Spleen (tissue), 11 donors: ENCODE data around the gene SUCLG2. TPM values are rescaled to one million over a fixed set of nuclear protein-coding genes. Genes with fewer than 3 reads are reported as not detected.

ENCODE experiments used
- DNase-seq: peaks from one replicate; pipeline ENCODE4 v3.0.0-alpha.2; 2020
- H3K27ac ChIP-seq, 8 donors: fragments of 200-600 bp; sonication (generic) in 7 of 8; 1 replicate in 4 of 8; 2 replicates in 4 of 8; pipeline versions ENCODE4 v1.5.0 to v1.8.0; 2016 to 2021; ENCODE audit warnings: inconsistent platforms in 4 of 8, mild to moderate bottlenecking in 4 of 8, moderate library complexity in 1 of 8
- H3K27me3 ChIP-seq, 7 donors: fragments of 200-600 bp; sonication (generic) in 6 of 7; replicated peaks in 1 of 7; 1 replicate in 4 of 7; 2 replicates in 3 of 7; pipeline versions ENCODE4 v1.5.0 to v1.8.0; 2016 to 2021; ENCODE audit warnings: inconsistent platforms in 3 of 7, mild to moderate bottlenecking in 1 of 7
- H3K36me3 ChIP-seq, 6 donors: fragments of 200-600 bp; sonication (generic) in 5 of 6; 1 replicate in 4 of 6; 2 replicates in 2 of 6; pipeline versions ENCODE4 v1.5.0 to v1.8.0; 2016 to 2021; ENCODE audit warnings: inconsistent platforms in 2 of 6
- H3K4me1 ChIP-seq, 6 donors: fragments of 200-600 bp; sonication (generic) in 5 of 6; 1 replicate in 3 of 6; 2 replicates in 3 of 6; pipeline versions ENCODE4 v1.5.0 to v1.8.0; 2016 to 2021; ENCODE audit warnings: inconsistent platforms in 3 of 6
- H3K4me3 ChIP-seq, 8 donors: fragments of 200-600 bp; sonication (generic) in 7 of 8; 1 replicate in 4 of 8; 2 replicates in 4 of 8; pipeline versions ENCODE4 v1.5.0 to v1.8.0; 2016 to 2021; ENCODE audit warnings: inconsistent platforms in 4 of 8, mild to moderate bottlenecking in 4 of 8, moderate library complexity in 2 of 8
- H3K9me3 ChIP-seq, 8 donors: fragments of 200-600 bp; sonication (generic) in 7 of 8; 1 replicate in 4 of 8; 2 replicates in 4 of 8; pipeline versions ENCODE4 v1.5.0 to v1.8.0; 2016 to 2021; ENCODE audit warnings: inconsistent platforms in 4 of 8
- POLR2A ChIP-seq, 3 donors: fragments of 450-650 bp; IDR thresholded peaks; one replicate each; pipeline ENCODE4 v1.5.1; 2017; ENCODE audit warnings: antibody characterized with exemption in 3 of 3, mild to moderate bottlenecking in 1 of 3
- POLR2AphosphoS5 ChIP-seq, 3 donors: sonication (generic); formaldehyde crosslinking; IDR thresholded peaks; one replicate each; pipeline ENCODE4 v1.5.1; 2017; ENCODE audit warnings: antibody characterized with exemption in 3 of 3
- WGBS, 5 donors: extraction: QIAGEN DNeasy Blood & Tissue Kit in 3 of 5; methylation state at CpG; one replicate each; pipeline versions ENCODE4 v1.1.5 to v1.1.7; 2013 to 2018; 5-methylcytosine and 5-hydroxymethylcytosine counted together
- intact Hi-C: fragments of 100-400 bp; cut with DNase I; formaldehyde crosslinking; loops from one replicate; pipeline ENCODE4 v1.15.0; 2023; ENCODE audit warnings: low total_unique reads
- polyA plus RNA-seq, 3 donors: library from polyadenylated mRNA; stranded (reverse); fragments of 200-250 nt; gene quantifications; one replicate each; pipeline ENCODE4 v1.2.1, GENCODE V29; 2013
- total RNA-seq, 7 donors: library from RNA; depleted of rRNA in 3 of 7; stranded (reverse); fragments of >200 nt in 3 of 7; fragmentation: NEBNext Ultra II Directional in 4 of 7; extraction: Animal tissue kit (Norgen Biotek cat#: 25700) in 4 of 7; gene quantifications; one replicate each; pipeline versions ENCODE4 v1.1.0 to v1.2.1, GENCODE V29; 2016 to 2021
- TF ChIP-seq, protein P1 (sequence below), 11 experiments: fragments of 200-600 bp in 7 of 11; fragments of 450-650 bp in 4 of 11; sonication (generic) in 4 of 11; IDR thresholded peaks in 8 of 11; conservative IDR thresholded peaks in 3 of 11; 1 replicate in 7 of 11; 2 replicates in 4 of 11; pipeline versions ENCODE4 v1.4.0 to v1.8.0; 2016 to 2021; ENCODE audit warnings: antibody characterized with exemption in 11 of 11, inconsistent platforms in 4 of 11, mild to moderate bottlenecking in 1 of 11
- donor health status: healthy with polysubstance abuse.
- donor health status: DM: no; HTN: no; CAD: no; lungs with moderate emphysema.
- donor health status: DM: no; HTN: no; CAD: no.
- donor health status: Bipolar disorder and iron deficiency.
- donor health status: healthy.
- donor health status: DM: no; HTN: no; CAD: no.
- donor health status: DM: yes; HTN: yes; CAD: no.

The SUCLG2 gene
- total and polyA plus RNA-seq, 10 donors, result 31.5 to 75.6 (median 55.2) TPM

DNA sequence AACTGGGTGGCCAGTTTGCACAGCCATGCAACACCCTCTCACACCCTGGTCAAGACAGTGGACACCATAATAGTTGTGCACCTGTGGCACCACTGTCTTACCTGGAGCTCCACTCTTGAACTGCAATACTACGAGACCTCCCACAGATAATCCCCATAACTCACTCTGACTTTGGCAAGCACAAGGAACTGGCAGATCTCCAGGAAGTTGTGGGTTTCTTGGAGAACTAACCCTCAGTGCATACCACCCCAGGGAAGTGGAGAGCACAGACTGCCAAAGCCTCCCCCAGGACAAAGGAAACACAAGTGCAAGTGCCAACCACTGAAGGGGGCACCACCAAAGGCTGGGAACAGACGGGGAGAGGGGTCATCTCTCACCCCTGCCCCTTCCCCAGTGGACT lies 318.6 kb downstream of the SUCLG2 start:
- TF ChIP-seq, protein P1, sequence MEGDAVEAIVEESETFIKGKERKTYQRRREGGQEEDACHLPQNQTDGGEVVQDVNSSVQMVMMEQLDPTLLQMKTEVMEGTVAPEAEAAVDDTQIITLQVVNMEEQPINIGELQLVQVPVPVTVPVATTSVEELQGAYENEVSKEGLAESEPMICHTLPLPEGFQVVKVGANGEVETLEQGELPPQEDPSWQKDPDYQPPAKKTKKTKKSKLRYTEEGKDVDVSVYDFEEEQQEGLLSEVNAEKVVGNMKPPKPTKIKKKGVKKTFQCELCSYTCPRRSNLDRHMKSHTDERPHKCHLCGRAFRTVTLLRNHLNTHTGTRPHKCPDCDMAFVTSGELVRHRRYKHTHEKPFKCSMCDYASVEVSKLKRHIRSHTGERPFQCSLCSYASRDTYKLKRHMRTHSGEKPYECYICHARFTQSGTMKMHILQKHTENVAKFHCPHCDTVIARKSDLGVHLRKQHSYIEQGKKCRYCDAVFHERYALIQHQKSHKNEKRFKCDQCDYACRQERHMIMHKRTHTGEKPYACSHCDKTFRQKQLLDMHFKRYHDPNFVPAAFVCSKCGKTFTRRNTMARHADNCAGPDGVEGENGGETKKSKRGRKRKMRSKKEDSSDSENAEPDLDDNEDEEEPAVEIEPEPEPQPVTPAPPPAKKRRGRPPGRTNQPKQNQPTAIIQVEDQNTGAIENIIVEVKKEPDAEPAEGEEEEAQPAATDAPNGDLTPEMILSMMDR (IDR thresholded peaks at IDR 0.05 in 8 of 11, conservative IDR thresholded peaks at IDR 0.05 in 3 of 11), result no peak
- no peak for TF ChIP-seq POLR2AphosphoS5 (IDR thresholded peaks at IDR 0.05)
- no peak for TF ChIP-seq POLR2A (IDR thresholded peaks at IDR 0.05)
- Histone ChIP-seq H3K4me3 (no peak overlapping the region), H3K9me3 (peaks cover 2 to 49% (median 46%) of the 10 kb centered on the region in 8 donors), H3K27me3 (no peaks in the 10 kb centered on the region), H3K4me1 (no peaks in the 10 kb centered on the region), H3K36me3 (no peaks in the 10 kb centered on the region), H3K27ac (no peak overlapping the region)
- DNase-seq, result no peak
- WGBS, 5 donors, result 0 to 20% (median 5%) methylated on average over 1 to 2 of the region's 2 CpGs
- intact Hi-C loops, result no loop called here

DNA sequence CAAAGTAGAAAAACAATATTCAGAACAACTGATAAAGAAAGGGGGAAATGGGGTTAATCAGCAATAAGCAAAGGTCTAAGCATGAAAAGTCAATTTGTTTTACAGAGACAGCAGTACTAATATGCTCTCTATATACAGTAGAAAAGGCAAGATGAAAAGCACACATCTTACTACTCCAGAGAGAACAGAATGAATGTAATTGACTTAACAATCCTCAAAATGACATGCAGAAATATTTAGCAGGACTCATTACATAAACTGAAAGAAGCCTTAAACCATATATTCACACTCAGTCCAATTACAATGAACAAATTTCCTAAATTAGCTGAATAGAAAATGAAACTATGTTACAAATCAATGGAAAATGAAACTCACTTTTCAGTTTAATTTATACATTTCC lies 319.8 kb downstream of the SUCLG2 start:
- TF ChIP-seq POLR2AphosphoS5 (IDR thresholded peaks at IDR 0.05) (no peak), POLR2A (IDR thresholded peaks at IDR 0.05) (no peak)
- TF ChIP-seq, protein P1 (IDR thresholded peaks at IDR 0.05 in 8 of 11, conservative IDR thresholded peaks at IDR 0.05 in 3 of 11), result no peak
- no peaks in the 10 kb centered on the region for H3K27me3 ChIP-seq
- H3K9me3 ChIP-seq, result peaks cover 2 to 37% (median 34%) of the 10 kb centered on the region in 8 donors
- H3K4me3 ChIP-seq, result no peak overlapping the region
- intact Hi-C loops, result no loop called here
- no peak for DNase-seq
- no peaks in the 10 kb centered on the region for H3K36me3 ChIP-seq
- H3K27ac ChIP-seq, result no peak overlapping the region
- H3K4me1 ChIP-seq, result no peaks in the 10 kb centered on the region

DNA sequence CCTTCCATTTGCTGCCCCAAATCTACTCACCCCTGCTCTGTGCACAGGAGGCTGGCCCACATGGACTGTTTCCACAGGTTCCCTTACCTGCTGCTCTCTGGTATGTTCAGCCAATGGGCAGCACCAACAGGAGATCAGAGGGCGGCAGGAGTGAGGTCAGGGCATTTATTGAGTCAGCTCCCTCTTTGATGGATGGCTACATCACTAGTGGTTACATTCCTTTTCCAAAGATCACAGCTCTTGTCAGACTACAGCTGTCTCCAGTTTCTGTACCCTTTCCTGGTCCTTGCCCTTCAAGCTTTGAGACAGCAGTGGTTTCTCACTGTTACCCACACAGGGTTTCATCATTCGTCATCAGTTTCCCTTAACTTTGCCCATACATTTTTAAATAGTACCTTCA lies 325.1 kb downstream of the SUCLG2 start:
- H3K27me3 ChIP-seq, result no peaks in the 10 kb centered on the region
- H3K4me1 ChIP-seq, result no peaks in the 10 kb centered on the region
- DNase-seq, result no peak
- intact Hi-C loops, result no loop called here
- H3K9me3 ChIP-seq, result no peaks in the 10 kb centered on the region
- H3K27ac ChIP-seq, result no peak overlapping the region
- TF ChIP-seq, protein P1 (IDR thresholded peaks at IDR 0.05 in 8 of 11, conservative IDR thresholded peaks at IDR 0.05 in 3 of 11), result no peak
- no peak for TF ChIP-seq POLR2AphosphoS5 (IDR thresholded peaks at IDR 0.05)
- H3K36me3 ChIP-seq, result no peaks in the 10 kb centered on the region
- WGBS, 5 donors, result 57 to 76% (median 67%) methylated on average over 2 of the region's 2 CpGs
- H3K4me3 ChIP-seq, result no peak overlapping the region

DNA sequence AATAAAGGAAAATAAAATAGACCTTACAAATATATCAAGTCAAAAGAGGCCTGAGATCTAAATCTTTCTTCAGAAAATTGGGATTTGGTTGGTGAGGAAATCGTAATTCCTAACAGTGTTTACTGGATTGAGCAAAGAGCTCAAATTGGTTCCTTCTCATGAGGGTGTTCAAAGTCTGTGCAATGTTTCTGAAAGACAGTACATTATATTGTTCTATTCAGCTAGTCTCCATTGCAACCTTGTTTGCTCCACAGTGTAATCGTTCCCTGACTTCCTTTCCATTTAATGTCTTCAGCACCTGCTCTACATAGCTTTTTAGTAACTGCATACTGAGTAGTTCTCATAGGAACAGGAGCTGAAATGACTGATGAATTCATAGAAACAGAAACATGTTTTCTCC lies 326.8 kb downstream of the SUCLG2 start:
- Histone ChIP-seq H3K27ac (no peak overlapping the region), H3K4me3 (no peak overlapping the region), H3K4me1 (no peaks in the 10 kb centered on the region), H3K27me3 (no peaks in the 10 kb centered on the region), H3K9me3 (no peaks in the 10 kb centered on the region), H3K36me3 (no peaks in the 10 kb centered on the region)
- no peak for TF ChIP-seq POLR2A (IDR thresholded peaks at IDR 0.05)
- TF ChIP-seq POLR2AphosphoS5 (IDR thresholded peaks at IDR 0.05), result no peak
- TF ChIP-seq, protein P1 (IDR thresholded peaks at IDR 0.05 in 8 of 11, conservative IDR thresholded peaks at IDR 0.05 in 3 of 11), result no peak
- intact Hi-C loops, result no loop called here
- no peak for DNase-seq
- WGBS, 5 donors, result 75 to 85% (median 77%) methylated on average over 2 of the region's 2 CpGs
